Neutrophil (primary cell): ENCODE results near the gene PPP2R3B.

Source experiments
- H3K27ac ChIP-seq: fragments of 200-600 bp; sonication (generic); 2 replicates; pipeline ENCODE4 v1.5.1; 2016; ENCODE audit warnings: mild to moderate bottlenecking, moderate library complexity
- H3K27me3 ChIP-seq: fragments of 200-600 bp; sonication (generic); 2 replicates; pipeline ENCODE4 v1.6.0; 2016; ENCODE audit warnings: mild to moderate bottlenecking
- H3K36me3 ChIP-seq: fragments of 200-600 bp; sonication (generic); 2 replicates; pipeline ENCODE4 v1.5.1; 2017
- H3K4me1 ChIP-seq, 2 experiments: fragments of 200-600 bp in 1 of 2; sonication (generic) in 1 of 2; 1 replicate in 1 of 2; 2 replicates in 1 of 2; pipeline versions ENCODE4 v1.5.1 to v1.6.1; 2013 to 2016; ENCODE audit warnings: low read depth in 1 of 2, low read length in 1 of 2, mild to moderate bottlenecking in 1 of 2, moderate library complexity in 1 of 2; ENCODE audit not compliant: control insufficient read depth in 1 of 2, insufficient read depth in 1 of 2
- H3K4me3 ChIP-seq, 2 experiments: fragments of 200-600 bp in 1 of 2; sonication (generic) in 1 of 2; 1 replicate in 1 of 2; 2 replicates in 1 of 2; pipeline ENCODE4 v1.5.1; 2013 to 2016; ENCODE audit warnings: low read depth in 1 of 2, low read length in 1 of 2, mild to moderate bottlenecking in 1 of 2, moderate library complexity in 1 of 2
- H3K9me3 ChIP-seq: fragments of 200-600 bp; sonication (generic); 2 replicates; pipeline ENCODE4 v1.5.1; 2016
- CTCF ChIP-seq: fragments of 200-600 bp; sonication (generic); IDR thresholded peaks from 2 replicates; pipeline ENCODE4 v1.5.1; 2016; ENCODE audit warnings: antibody characterized with exemption

Gene PPP2R3B

GRCh38 chrX:400258-400657 is 13.6 kb upstream of the PPP2R3B start:
- H3K4me1 ChIP-seq = no peaks in the 10 kb centered on the region
- H3K36me3 ChIP-seq = no peaks in the 10 kb centered on the region
- no peaks in the 10 kb centered on the region for H3K9me3 ChIP-seq
- no peak for TF ChIP-seq CTCF
- H3K27me3 ChIP-seq = no peaks in the 10 kb centered on the region
- no peak overlapping the region for H3K4me3 ChIP-seq
- H3K27ac ChIP-seq = no peak overlapping the region

GRCh38 chrX:397575-397974 is 10.9 kb upstream of the PPP2R3B start:
- no peak for TF ChIP-seq CTCF
- H3K9me3 ChIP-seq = no peaks in the 10 kb centered on the region
- no peaks in the 10 kb centered on the region for H3K4me1 ChIP-seq
- no peaks in the 10 kb centered on the region for H3K36me3 ChIP-seq
- H3K4me3 ChIP-seq = no peak overlapping the region
- no peaks in the 10 kb centered on the region for H3K27me3 ChIP-seq
- H3K27ac ChIP-seq = no peak overlapping the region

- H3K4me1 ChIP-seq = no peaks in the 10 kb centered on the region
- H3K9me3 ChIP-seq = no peaks in the 10 kb centered on the region
- no peaks in the 10 kb centered on the region for H3K36me3 ChIP-seq
- TF ChIP-seq CTCF = no peak
- H3K27me3 ChIP-seq = no peaks in the 10 kb centered on the region
- H3K27ac ChIP-seq = no peak overlapping the region
- no peak overlapping the region for H3K4me3 ChIP-seq
Observed at GRCh38 chrX:394830-395229, 8.1 kb upstream of the PPP2R3B start.

GRCh38 chrX:392575-392846 is 5.8 kb upstream of the PPP2R3B start:
- Histone ChIP-seq H3K9me3 (no peaks in the 10 kb centered on the region), H3K36me3 (no peaks in the 10 kb centered on the region), H3K4me3 (no peak overlapping the region), H3K27ac (no peak overlapping the region), H3K4me1 (peaks cover 3 to 4% of the 10 kb centered on the region in 2 experiments), H3K27me3 (no peaks in the 10 kb centered on the region)
- no peak for TF ChIP-seq CTCF

- H3K9me3 ChIP-seq = no peaks in the 10 kb centered on the region
- no peaks in the 10 kb centered on the region for H3K27me3 ChIP-seq
- peaks cover 5 to 7% of the 10 kb centered on the region in 2 experiments for H3K4me1 ChIP-seq
- TF ChIP-seq CTCF = no peak
- no peak overlapping the region for H3K4me3 ChIP-seq
- H3K36me3 ChIP-seq = no peaks in the 10 kb centered on the region
- H3K27ac ChIP-seq = no peak overlapping the region
Observed at GRCh38 chrX:391717-392574, 5.2 kb upstream of the PPP2R3B start.
